HG03139 (cell line): Measurements from ENCODE around the gene PHC1.
"Not testable (repeated sequence)": the region's sequence is repeated elsewhere in the genome, so short reads cannot be mapped to it uniquely, and the experiment has no call there.

ENCODE experiments used
- ATAC-seq: cut with Tn5 transposase; IDR thresholded peaks from one replicate; pipeline ENCODE4 v1.9.1; 2021; ENCODE audit not compliant: unreplicated experiment

PHC1 gene

DNA sequence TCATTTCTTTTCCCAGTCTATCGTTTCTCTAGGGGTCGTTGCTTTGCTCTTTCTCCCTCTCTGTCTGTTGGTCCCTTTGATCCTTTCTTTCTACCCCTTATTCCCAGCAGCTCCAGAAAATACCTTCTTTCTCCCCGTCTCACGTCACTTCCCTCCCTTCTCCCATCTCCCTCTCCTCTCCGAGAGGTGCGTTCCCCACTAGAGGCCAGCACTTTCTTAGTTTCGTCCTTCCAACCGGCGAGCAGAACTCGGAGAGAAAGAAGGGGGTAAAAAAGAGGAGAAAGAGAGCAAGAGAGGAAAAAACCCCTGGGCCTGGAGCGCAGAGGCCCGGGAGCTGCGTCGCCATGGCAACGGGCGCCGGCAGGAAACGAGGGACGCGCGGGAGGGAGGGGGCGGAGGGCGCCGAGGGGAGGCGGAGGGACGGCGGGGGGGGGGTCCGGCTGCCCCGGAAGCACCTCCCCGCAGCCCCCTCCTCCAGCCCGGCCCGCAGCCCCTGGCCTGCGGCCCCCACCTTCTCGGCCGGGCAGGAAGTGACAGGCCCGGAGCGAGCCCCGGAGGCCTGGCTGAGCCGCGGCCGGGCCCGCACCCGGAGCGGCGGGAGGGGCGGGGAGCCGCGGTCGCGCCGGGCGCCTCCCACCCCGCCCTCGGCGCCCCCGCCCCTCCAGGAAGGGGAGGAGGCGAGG, at the start of gene PHC1:
Gene PHC1 (plus strand): TSS at position 477 of the 683 bp plus-strand sequence. CDS start 3,169 bp downstream, outside the sequence.
- peak; percentile 56 for ATAC-seq

DNA sequence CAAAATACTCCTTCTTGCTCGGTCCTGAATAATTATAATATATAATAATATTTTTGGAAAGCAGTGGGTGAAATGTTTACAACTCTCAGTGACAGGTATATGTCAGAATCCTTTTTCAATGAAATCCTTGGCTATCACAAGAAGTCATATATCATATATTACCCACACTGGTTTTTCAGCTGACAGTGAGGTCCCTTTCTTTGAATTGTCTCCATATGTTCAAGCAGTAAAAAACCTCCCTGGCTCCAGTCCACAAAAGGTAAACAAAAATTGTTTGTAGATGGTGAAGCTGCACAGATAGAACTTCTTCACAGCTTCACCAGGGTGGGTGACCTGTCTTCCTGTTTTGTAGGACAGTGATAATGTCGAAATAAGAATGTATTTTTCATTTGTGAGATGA, 47.9 kb upstream of the PHC1 start:
- no peak for ATAC-seq

GRCh38 chr12:8867009-8867408, 47.3 kb upstream of the PHC1 start:
- no peak for ATAC-seq

DNA sequence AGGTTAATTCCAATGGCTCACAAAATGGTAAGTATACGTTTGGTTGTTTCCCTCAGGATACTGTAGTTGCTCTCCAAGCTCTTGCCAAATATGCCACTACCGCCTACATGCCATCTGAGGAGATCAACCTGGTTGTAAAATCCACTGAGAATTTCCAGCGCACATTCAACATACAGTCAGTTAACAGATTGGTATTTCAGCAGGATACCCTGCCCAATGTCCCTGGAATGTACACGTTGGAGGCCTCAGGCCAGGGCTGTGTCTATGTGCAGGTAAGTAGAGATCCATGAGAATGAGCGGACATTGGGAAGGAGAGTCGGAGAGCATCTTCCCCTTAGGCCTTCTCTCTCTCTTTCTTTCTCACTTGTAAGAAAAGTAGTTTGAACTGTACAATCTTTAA, 46.5 kb upstream of the PHC1 start:
- no peak for ATAC-seq

GRCh38 chr12:8870586-8870985, 43.7 kb upstream of the PHC1 start:
- no peak for ATAC-seq

DNA sequence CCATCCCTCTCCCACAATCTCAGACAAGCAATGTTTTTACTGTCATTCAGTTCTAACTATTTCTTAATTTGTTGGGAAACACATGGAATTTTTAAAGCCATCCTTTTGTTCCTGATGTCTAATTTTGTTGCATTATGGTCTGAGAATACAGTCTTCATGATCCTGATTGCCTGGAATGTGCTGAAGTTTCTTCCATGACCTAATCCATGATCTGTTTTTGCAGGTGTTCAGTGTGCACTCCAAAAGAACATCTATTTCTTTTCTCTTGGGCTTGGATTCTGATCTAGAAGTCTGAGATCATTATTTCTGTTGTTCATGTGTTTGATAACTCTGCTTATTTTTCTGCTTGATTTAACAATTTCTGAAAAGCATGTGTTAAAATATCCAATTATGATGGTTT, 43.2 kb upstream of the PHC1 start:
- ATAC-seq = no peak

DNA sequence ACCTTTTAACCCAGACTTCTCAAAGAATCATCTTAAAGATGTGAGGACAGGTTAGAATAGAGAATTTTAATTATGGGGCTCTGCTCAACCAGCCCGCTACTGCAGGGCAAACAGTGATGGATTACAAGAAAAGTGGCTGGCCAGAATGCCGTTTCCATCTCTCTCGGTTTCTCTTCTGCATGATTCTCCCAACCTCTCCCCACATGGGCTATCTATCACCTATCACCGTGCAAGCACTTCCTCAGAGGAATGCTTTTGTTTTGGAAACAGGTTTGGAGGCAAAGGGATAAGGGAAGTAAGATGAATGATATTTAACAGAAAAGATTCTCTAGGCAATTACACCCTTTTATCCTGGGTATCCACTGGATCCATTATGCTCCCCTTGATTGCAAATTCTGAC, 37.4 kb upstream of the PHC1 start:
- no peak for ATAC-seq

- ATAC-seq = no peak
Measured at GRCh38 chr12:8886502-8887284, 27.6 kb upstream of the PHC1 start.

- no peak for ATAC-seq
Measured at GRCh38 chr12:8887285-8887715, 27.0 kb upstream of the PHC1 start.

- ATAC-seq = no peak
Measured at GRCh38 chr12:8890313-8891085, 23.8 kb upstream of the PHC1 start.

- no peak for ATAC-seq
Measured at GRCh38 chr12:8891976-8892375, 22.3 kb upstream of the PHC1 start.

DNA sequence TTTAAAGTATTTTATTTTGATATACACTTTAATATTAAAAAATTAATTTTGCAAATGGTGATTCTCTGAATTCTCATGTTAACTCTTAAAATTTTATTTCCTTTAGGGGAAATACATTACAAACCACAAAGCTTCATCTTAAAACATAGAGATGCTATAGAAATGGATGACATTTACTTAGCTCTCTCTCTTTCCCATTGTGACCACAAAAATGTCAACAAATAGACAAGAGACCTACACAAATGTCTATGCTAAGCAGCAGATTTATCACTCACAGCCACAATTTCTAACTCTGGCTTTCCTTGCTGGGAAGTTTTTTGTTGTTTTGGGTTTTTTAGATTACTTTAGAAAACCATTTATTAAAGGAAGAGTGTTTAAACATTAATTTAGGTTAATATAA, 19.9 kb upstream of the PHC1 start:
- ATAC-seq = no peak

- no peak for ATAC-seq
Measured at GRCh38 chr12:8894986-8895385, 19.3 kb upstream of the PHC1 start.

GRCh38 chr12:8897081-8897480, 17.2 kb upstream of the PHC1 start:
- ATAC-seq = no peak

DNA sequence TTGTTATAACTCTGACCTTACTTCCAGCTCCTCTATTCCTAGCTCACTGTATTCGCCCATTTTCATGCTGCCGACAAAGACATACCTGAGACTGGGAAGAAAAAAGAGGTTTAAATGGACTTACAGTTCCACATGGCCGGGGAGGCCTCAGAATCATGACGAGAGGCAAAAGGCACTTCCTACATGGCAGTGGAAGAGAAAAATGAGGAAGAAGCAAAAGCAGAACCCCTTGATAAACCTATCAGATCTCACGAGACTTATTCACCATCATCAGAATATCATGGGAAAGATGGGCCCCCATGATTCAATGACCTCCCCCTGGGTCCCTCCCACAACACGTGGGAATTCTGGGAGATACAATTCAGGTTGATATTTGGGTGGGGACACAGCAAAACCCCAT, 14.5 kb upstream of the PHC1 start:
- ATAC-seq = no peak

DNA sequence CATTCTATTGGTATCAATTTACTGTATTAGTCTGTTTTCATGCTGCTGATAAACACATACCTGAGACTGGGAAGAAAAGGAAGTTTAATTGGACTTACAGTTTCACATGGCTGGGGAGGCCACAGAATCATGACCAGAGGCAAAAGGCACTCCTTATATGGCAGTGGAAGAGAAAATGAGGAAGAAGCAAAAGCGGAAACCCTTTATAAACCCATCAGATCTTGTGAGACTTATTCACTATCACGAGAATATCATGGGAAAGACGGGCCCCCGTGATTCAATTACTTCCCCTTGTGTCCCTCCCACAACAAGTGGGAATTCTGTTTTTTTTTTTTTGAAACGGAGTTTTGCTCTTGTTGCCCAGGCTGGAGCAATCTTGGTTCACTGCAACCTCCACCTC, 11.6 kb upstream of the PHC1 start:
- not testable (repeated sequence) for ATAC-seq

DNA sequence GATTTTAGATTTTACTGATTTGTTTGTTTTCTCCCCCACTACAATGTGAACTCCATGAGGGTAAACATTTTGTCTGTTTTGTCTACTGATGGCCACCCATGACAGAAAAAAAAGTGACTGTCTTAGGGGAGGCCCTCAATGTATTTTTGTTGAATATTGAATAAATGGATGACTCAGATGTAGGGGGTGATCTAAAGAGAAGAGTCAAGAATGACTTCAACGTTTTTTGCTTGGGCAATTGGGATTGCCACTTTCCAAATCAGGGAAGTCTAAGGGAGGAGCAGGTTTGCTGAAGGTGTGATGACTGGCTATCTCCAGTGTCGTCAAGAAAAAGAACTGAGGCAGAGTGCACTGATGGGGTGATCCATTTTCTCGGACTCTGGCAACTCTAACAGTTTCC, 10.7 kb upstream of the PHC1 start:
- no peak for ATAC-seq

DNA sequence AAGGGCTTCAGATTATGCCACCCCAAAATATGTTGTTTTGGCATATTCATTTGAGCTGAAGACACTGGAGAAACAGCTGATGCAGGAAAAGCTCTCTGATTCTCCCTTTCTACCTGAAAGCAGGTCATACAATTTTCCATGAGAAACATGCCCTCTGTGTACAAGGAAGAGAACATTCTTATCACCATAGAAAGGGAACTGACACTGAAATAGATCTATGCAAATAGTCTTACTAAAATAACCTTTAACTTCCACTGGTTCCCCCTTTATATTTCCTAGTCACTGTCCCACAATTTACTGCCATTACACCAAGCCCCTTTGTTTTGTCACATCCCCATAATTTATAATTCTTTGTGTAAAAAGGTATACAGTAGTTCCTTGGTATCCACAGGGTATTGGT, 9.6 kb upstream of the PHC1 start:
- no peak for ATAC-seq

GRCh38 chr12:8905546-8905945, 8.8 kb upstream of the PHC1 start:
- no peak for ATAC-seq

DNA sequence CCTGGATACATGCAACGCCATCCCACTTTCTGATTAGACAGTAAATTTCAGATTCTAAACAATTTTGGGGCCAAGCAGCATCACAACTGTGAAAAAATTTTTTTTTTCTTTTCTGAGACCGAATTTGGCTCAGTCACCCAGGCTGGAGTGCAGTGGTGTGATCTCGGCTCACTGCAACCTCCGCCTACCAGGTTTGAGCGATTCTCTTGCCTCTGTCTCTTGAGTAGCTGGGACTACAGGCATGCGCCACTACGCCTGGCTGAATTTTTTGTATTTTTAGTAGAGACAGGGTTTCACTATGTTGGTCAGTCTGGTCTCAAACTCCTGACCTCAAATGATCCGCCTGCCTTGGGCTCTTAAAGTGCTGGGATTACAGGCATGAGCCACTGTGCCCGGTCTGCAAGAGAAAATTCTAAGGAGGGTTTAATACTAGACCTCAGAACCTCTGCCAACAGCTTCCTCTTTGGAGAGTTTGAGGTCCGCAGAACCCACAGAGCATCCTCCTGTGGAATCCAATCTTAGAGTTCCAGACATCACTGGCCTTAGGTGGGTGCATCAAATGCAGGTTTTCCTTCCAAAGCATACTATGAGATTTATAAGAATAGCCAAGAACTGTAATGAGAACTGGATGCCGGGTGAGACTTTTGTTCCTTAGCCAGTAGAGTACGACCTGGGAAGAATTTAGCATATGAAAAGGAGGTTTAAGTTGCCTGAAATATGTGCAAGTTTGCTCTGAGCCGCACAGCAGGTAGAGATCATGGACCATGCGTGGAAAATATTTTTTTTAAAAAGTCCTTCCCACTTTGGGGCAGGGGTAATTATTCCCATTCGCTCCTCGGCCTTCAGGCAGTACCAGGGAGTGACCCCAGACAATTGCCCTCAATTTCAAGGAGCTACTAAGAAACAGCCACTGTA, 7.8 kb upstream of the PHC1 start:
- no peak for ATAC-seq

DNA sequence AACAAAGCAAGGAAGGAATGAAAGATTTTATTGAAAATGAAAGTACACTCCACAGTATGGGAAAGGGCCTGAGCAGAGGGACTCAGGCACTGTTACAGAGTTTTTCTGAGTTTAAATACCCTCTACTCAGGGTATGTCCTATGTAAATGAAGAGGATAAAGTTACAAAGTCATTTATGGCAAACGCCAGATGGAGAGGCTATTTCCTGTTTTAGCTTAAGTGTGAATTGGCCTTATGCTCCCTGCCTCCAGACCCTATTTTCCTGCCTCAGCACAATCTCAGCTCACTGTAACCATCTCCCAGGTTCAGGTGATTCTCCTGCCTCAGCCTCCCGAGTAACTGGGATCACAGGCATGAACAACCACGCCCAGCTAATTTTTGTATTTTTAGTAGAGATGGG, 6.8 kb upstream of the PHC1 start:
- ATAC-seq = no peak
